ENCODE data around the gene ZRANB3.
"Not testable (repeated sequence)": the region's sequence is repeated elsewhere in the genome, so short reads cannot be mapped to it uniquely, and the experiment has no call there.

The ZRANB3 gene

GRCh38 chr2:135409436-135409835 lies 121.6 kb downstream of the ZRANB3 start:
- Histone ChIP-seq H3F3A (ENCODE audit: insufficient read depth, low read length) (no peaks in the 10 kb centered on the region), H3K79me2 (ENCODE audit: insufficient read depth, low read length) (no peaks in the 10 kb centered on the region), H4K20me1 (ENCODE audit: insufficient read depth, low read length) (no peaks in the 10 kb centered on the region), H3K9ac (ENCODE audit: low read length) (no peak overlapping the region), H3K36me3 (ENCODE audit: insufficient read depth, low read length) (no peaks in the 10 kb centered on the region), H3K4me3 (ENCODE audit: low read depth, low read length, poor library complexity, severe bottlenecking) (no peak overlapping the region), H3K9me3 (ENCODE audit: low read length) (peaks cover 2% of the 10 kb centered on the region; the same call in 1 of the 2 replicates), H3K27me3 (ENCODE audit: insufficient read depth, low read length) (no peaks in the 10 kb centered on the region), H3K27ac (ENCODE audit: low read depth, low read length, poor library complexity, severe bottlenecking) (no peak overlapping the region), H3K4me1 (ENCODE audit: insufficient read depth, low read length, severe bottlenecking) (no peaks in the 10 kb centered on the region), H3K9me2 (ENCODE audit: low read depth, low read length) (no peaks in the 10 kb centered on the region), H3K4me2 (ENCODE audit: low read length) (no peak overlapping the region), H2AFZ (ENCODE audit: low read length) (no peak overlapping the region)
- TF ChIP-seq CTCF (IDR thresholded peaks at IDR 0.05; ENCODE audit: low read length) (no peak), EZH2 (IDR thresholded peaks at IDR 0.05; ENCODE audit: borderline replicate concordance, low read length) (no peak)

GRCh38 chr2:135396259-135396658 lies 134.8 kb downstream of the ZRANB3 start:
- H3K79me2 ChIP-seq (ENCODE audit: insufficient read depth, low read length); H3F3A ChIP-seq (ENCODE audit: insufficient read depth, low read length); H3K4me2 ChIP-seq (ENCODE audit: low read length); H3K36me3 ChIP-seq (ENCODE audit: insufficient read depth, low read length); H3K9me2 ChIP-seq (ENCODE audit: low read depth, low read length); H4K20me1 ChIP-seq (ENCODE audit: insufficient read depth, low read length); H3K4me1 ChIP-seq (ENCODE audit: insufficient read depth, low read length, severe bottlenecking); H3K9me3 ChIP-seq (ENCODE audit: low read length); H2AFZ ChIP-seq (ENCODE audit: low read length); H3K4me3 ChIP-seq (ENCODE audit: low read depth, low read length, poor library complexity, severe bottlenecking); H3K9ac ChIP-seq (ENCODE audit: low read length); H3K27me3 ChIP-seq (ENCODE audit: insufficient read depth, low read length); H3K27ac ChIP-seq (ENCODE audit: low read depth, low read length, poor library complexity, severe bottlenecking): not testable (repeated sequence)

- Histone ChIP-seq H3F3A (ENCODE audit: insufficient read depth, low read length) (no peaks in the 10 kb centered on the region), H3K9me3 (ENCODE audit: low read length) (no peaks in the 10 kb centered on the region), H4K20me1 (ENCODE audit: insufficient read depth, low read length) (no peaks in the 10 kb centered on the region), H3K79me2 (ENCODE audit: insufficient read depth, low read length) (no peaks in the 10 kb centered on the region), H2AFZ (ENCODE audit: low read length) (no peak overlapping the region), H3K4me2 (ENCODE audit: low read length) (no peak overlapping the region), H3K9ac (ENCODE audit: low read length) (no peak overlapping the region), H3K9me2 (ENCODE audit: low read depth, low read length) (no peaks in the 10 kb centered on the region), H3K27me3 (ENCODE audit: insufficient read depth, low read length) (no peaks in the 10 kb centered on the region), H3K36me3 (ENCODE audit: insufficient read depth, low read length) (peaks cover 11% of the 10 kb centered on the region), H3K4me1 (ENCODE audit: insufficient read depth, low read length, severe bottlenecking) (no peaks in the 10 kb centered on the region), H3K27ac (ENCODE audit: low read depth, low read length, poor library complexity, severe bottlenecking) (no peak overlapping the region), H3K4me3 (ENCODE audit: low read depth, low read length, poor library complexity, severe bottlenecking) (no peak overlapping the region)
- TF ChIP-seq CTCF (IDR thresholded peaks at IDR 0.05; ENCODE audit: low read length) (no peak), EZH2 (IDR thresholded peaks at IDR 0.05; ENCODE audit: borderline replicate concordance, low read length) (no peak)
Measured at GRCh38 chr2:135386993-135387392, 144.0 kb downstream of the ZRANB3 start.

- Histone ChIP-seq H3K27me3 (ENCODE audit: insufficient read depth, low read length) (no peaks in the 10 kb centered on the region), H3F3A (ENCODE audit: insufficient read depth, low read length) (no peaks in the 10 kb centered on the region), H3K4me3 (ENCODE audit: low read depth, low read length, poor library complexity, severe bottlenecking) (no peak overlapping the region), H3K4me2 (ENCODE audit: low read length) (no peak overlapping the region), H3K9me3 (ENCODE audit: low read length) (no peaks in the 10 kb centered on the region; the same call in 1 of the 2 replicates), H3K36me3 (ENCODE audit: insufficient read depth, low read length) (no peaks in the 10 kb centered on the region), H4K20me1 (ENCODE audit: insufficient read depth, low read length) (no peaks in the 10 kb centered on the region), H3K9ac (ENCODE audit: low read length) (no peak overlapping the region), H3K27ac (ENCODE audit: low read depth, low read length, poor library complexity, severe bottlenecking) (no peak overlapping the region), H3K4me1 (ENCODE audit: insufficient read depth, low read length, severe bottlenecking) (no peaks in the 10 kb centered on the region), H3K9me2 (ENCODE audit: low read depth, low read length) (no peaks in the 10 kb centered on the region), H3K79me2 (ENCODE audit: insufficient read depth, low read length) (no peaks in the 10 kb centered on the region), H2AFZ (ENCODE audit: low read length) (no peak overlapping the region)
- no peak for TF ChIP-seq CTCF (IDR thresholded peaks at IDR 0.05; ENCODE audit: low read length)
- TF ChIP-seq EZH2 (IDR thresholded peaks at IDR 0.05; ENCODE audit: borderline replicate concordance, low read length) = no peak
Measured at GRCh38 chr2:135378591-135378990, 152.4 kb downstream of the ZRANB3 start.

All from OCI-LY1 (cell line).